ENCODE measurements around the gene OMD.
"Not testable (repeated sequence)": the region's sequence is repeated elsewhere in the genome, so short reads cannot be mapped to it uniquely, and the experiment has no call there.

OMD gene

GRCh38 chr9:92414566-92414965, 9.7 kb downstream of the OMD start:
- DNase-seq (ENCODE audit: insufficient read length, low spot score) (no peak), FAIRE-seq (no peak)

- DNase-seq (ENCODE audit: insufficient read length, low spot score); FAIRE-seq: not testable (repeated sequence)
Measured at GRCh38 chr9:92411157-92411556, 13.1 kb downstream of the OMD start.

GRCh38 chr9:92408747-92409478, 15.4 kb downstream of the OMD start:
- FAIRE-seq (no peak), DNase-seq (ENCODE audit: insufficient read length, low spot score) (no peak)

- no peak for FAIRE-seq
- DNase-seq (ENCODE audit: insufficient read length, low spot score) = no peak
Measured at GRCh38 chr9:92407818-92408217, 16.5 kb downstream of the OMD start.

GRCh38 chr9:92406477-92406876, 17.8 kb downstream of the OMD start:
- DNase-seq (ENCODE audit: insufficient read length, low spot score) (no peak), FAIRE-seq (no peak)

- FAIRE-seq (no peak), DNase-seq (ENCODE audit: insufficient read length, low spot score) (no peak)
Measured at GRCh38 chr9:92405818-92406217, 18.5 kb downstream of the OMD start.

GRCh38 chr9:92404042-92404836, 20.0 kb downstream of the OMD start, which contains the start of gene OGN:
TSS of gene OGN (minus strand) at chr9:92404578. CDS start at chr9:92403407, 1,171 bp downstream.
- DNase-seq (ENCODE audit: insufficient read length, low spot score) (no peak), FAIRE-seq (no peak)

- DNase-seq (ENCODE audit: insufficient read length, low spot score) = no peak
- FAIRE-seq = no peak
Measured at GRCh38 chr9:92402826-92403745, 21.2 kb downstream of the OMD start.

- FAIRE-seq = no peak
- DNase-seq (ENCODE audit: insufficient read length, low spot score) = no peak
Measured at GRCh38 chr9:92402360-92402759, 21.9 kb downstream of the OMD start.

- DNase-seq (ENCODE audit: insufficient read length, low spot score) = no peak
- no peak for FAIRE-seq
Measured at GRCh38 chr9:92397853-92398252, 26.4 kb downstream of the OMD start.

- FAIRE-seq (no peak), DNase-seq (ENCODE audit: insufficient read length, low spot score) (no peak)
Measured at GRCh38 chr9:92395617-92396016, 28.7 kb downstream of the OMD start.

GRCh38 chr9:92393686-92394085, 30.6 kb downstream of the OMD start:
- no peak for FAIRE-seq
- DNase-seq (ENCODE audit: insufficient read length, low spot score) = no peak

- FAIRE-seq = no peak
- no peak for DNase-seq (ENCODE audit: insufficient read length, low spot score)
Measured at GRCh38 chr9:92392690-92393089, 31.6 kb downstream of the OMD start.

GRCh38 chr9:92385953-92386352, 38.3 kb downstream of the OMD start:
- no peak for FAIRE-seq

GRCh38 chr9:92385477-92385876, 38.8 kb downstream of the OMD start:
- no peak for DNase-seq (ENCODE audit: insufficient read length, low spot score)
- no peak for FAIRE-seq

More at GRCh38 chr9:92385953-92386352, 38.3 kb downstream of the OMD start:
- DNase-seq (ENCODE audit: insufficient read length, low spot score) = no peak

- FAIRE-seq (no peak), DNase-seq (ENCODE audit: insufficient read length, low spot score) (no peak)
Measured at GRCh38 chr9:92385001-92385400, 39.3 kb downstream of the OMD start.

- no peak for FAIRE-seq
- peak; percentile 8 for DNase-seq (ENCODE audit: insufficient read length, low spot score)
Measured at GRCh38 chr9:92384375-92384774, 39.9 kb downstream of the OMD start.

- FAIRE-seq (no peak), DNase-seq (ENCODE audit: insufficient read length, low spot score) (no peak)
Measured at GRCh38 chr9:92381775-92382174, 42.5 kb downstream of the OMD start.

GRCh38 chr9:92380603-92381002, 43.7 kb downstream of the OMD start:
- DNase-seq (ENCODE audit: insufficient read length, low spot score) (no peak), FAIRE-seq (no peak)

- DNase-seq (ENCODE audit: insufficient read length, low spot score) (no peak), FAIRE-seq (no peak)
Measured at GRCh38 chr9:92378865-92379560, 45.3 kb downstream of the OMD start.

All from HTR-8/SVneo (cell line).